ENCODE results near the gene RAB11FIP4.

DNA sequence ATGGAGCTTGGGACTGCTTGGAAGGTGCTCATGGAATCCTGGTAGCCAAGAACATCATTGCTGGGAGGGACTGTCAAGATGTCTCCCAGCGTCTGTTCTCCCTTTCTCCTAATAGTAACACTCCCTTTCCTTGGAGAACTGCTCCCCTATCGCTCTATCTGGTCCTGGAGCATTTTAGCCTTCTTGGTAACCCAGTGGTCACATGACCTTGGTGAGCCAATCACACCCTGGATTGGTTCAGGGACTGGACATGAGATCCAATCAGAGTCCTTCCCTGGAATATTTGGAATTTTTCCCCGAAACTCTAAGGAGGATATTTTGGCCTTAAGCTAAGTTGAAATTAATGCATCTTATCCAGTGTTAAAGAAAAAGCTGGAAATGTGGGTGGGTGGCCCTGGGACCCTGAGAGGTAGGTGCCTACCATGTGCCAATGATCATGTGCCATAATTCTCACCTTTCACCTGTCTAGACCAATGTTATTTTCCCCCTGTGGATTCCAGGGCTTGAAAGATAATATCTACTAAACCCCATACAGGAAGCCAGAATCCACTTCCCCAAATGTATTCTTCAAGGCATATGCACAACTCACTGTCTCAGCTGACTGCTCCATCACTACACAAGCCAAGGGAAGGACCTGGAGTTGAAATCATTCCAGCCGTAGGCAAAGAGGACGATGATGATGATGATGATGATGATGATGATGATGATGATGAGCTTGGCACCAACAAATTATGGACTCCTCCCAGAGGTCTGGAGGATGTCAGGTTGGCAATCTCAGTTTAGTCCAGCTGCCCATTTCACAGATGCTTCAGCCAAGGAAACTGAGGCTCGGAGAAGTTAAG is 193.2 kb downstream of the RAB11FIP4 start:
- TF ChIP-seq CTCF (IDR thresholded peaks at IDR 0.05; ENCODE audit: borderline replicate concordance, extremely low read depth, low read length, poor library complexity, severe bottlenecking) (no peak), EZH2 (IDR thresholded peaks at IDR 0.05; ENCODE audit: borderline replicate concordance, low read depth, low read length, severe bottlenecking) (no peak)
